LNCAP (cell line): ENCODE results near the gene CPZ.

Experiments
- CTCF ChIP-seq: fragments of 450-650 bp; IDR thresholded peaks from 2 replicates; pipeline ENCODE4 v1.5.1; 2017; ENCODE audit warnings: mild to moderate bottlenecking

Gene CPZ

GRCh38 chr4:8585721-8586212 lies 6.8 kb upstream of the CPZ start:
- no peak for TF ChIP-seq CTCF

GRCh38 chr4:8586246-8586645 lies 6.3 kb upstream of the CPZ start:
- no peak for TF ChIP-seq CTCF

- TF ChIP-seq CTCF = peak; percentile 53
These were observed 5.7 kb upstream of the CPZ start for GRCh38 chr4:8586671-8587468.

GRCh38 chr4:8587469-8588195 lies 4.9 kb upstream of the CPZ start:
- TF ChIP-seq CTCF = no peak

GRCh38 chr4:8588196-8588470 lies 4.4 kb upstream of the CPZ start:
- no peak for TF ChIP-seq CTCF

- TF ChIP-seq CTCF = no peak
These were observed 3.2 kb upstream of the CPZ start for GRCh38 chr4:8589336-8589735.

- no peak for TF ChIP-seq CTCF
These were observed 2.6 kb upstream of the CPZ start for GRCh38 chr4:8589823-8590545.
